H1 (cell line): ENCODE results near the gene MRPL41. TPM values are rescaled to one million over a fixed set of nuclear protein-coding genes. Genes with fewer than 3 reads are reported as not detected.
A peak's percentile ranks its signal among the peaks of the same experiment; 100 is the strongest.

Experiments
- CTCF ChIA-PET: fragments of 300-600 bp; sonication (Branson Sonifier 250); formaldehyde crosslinking; loops from one replicate; lab custom pipeline; 2021; ENCODE audit not compliant: partially characterized antibody; lab: Charles Lee
- POLR2A ChIA-PET: fragments of 300-600 bp; sonication (Branson Sonifier 250); formaldehyde crosslinking; loops from one replicate; lab custom pipeline; 2021; ENCODE audit warnings: inconsistent platforms; ENCODE audit not compliant: partially characterized antibody; lab: Charles Lee
- DNase-seq, 2 experiments: peaks; one replicate each; pipeline versions ENCODE4 v3.0.0 to v3.0.0-alpha.2; 2010 to 2022; ENCODE audit warnings: low spot score in 2 of 2, low read depth in 1 of 2, mixed read lengths in 1 of 2
- FAIRE-seq: peaks from 2 replicates; lab custom pipeline; 2011; peaks lifted over from hg19 to GRCh38; lab: Jason Lieb, UNC
- H2AFZ ChIP-seq: 2 replicates; pipeline ENCODE4 v1.8.1; 2012; ENCODE audit warnings: low read length, inconsistent platforms
- H2AK5ac ChIP-seq: 2 replicates; pipeline ENCODE4 v1.6.1; 2013; ENCODE audit warnings: low read depth, low read length
- H2BK120ac ChIP-seq: replicated peaks from 2 replicates; pipeline ENCODE3; 2013; ENCODE audit warnings: low read depth, low read length, inconsistent platforms
- H2BK12ac ChIP-seq: 2 replicates; pipeline ENCODE4 v1.6.1; 2013; ENCODE audit warnings: low read depth, low read length
- H2BK15ac ChIP-seq: 2 replicates; pipeline ENCODE4 v1.6.1; 2013; ENCODE audit warnings: low read length
- H2BK20ac ChIP-seq: 2 replicates; pipeline ENCODE4 v1.6.1; 2013; ENCODE audit warnings: low read length
- H2BK5ac ChIP-seq: 2 replicates; pipeline ENCODE4 v1.6.1; 2013; ENCODE audit warnings: low read depth, low read length
- H3K14ac ChIP-seq: 2 replicates; pipeline ENCODE4 v1.6.1; 2013; ENCODE audit warnings: inconsistent platforms; ENCODE audit not compliant: insufficient read length
- H3K18ac ChIP-seq: 2 replicates; pipeline ENCODE4 v1.6.1; 2013; ENCODE audit warnings: low read length; ENCODE audit errors: extremely low read depth
- H3K23ac ChIP-seq: 2 replicates; pipeline ENCODE4 v1.6.1; 2013; ENCODE audit warnings: inconsistent platforms; ENCODE audit not compliant: insufficient read length
- H3K23me2 ChIP-seq: 2 replicates; pipeline ENCODE4 v1.6.1; 2013; ENCODE audit warnings: low read depth, low read length
- H3K27ac ChIP-seq: 2 replicates; pipeline ENCODE4 v1.6.1; 2011; ENCODE audit warnings: low read depth, low read length, inconsistent platforms
- H3K27me3 ChIP-seq, 4 experiments: replicated peaks in 1 of 4; 1 replicate in 1 of 4; 2 replicates in 3 of 4; pipeline versions ENCODE4 v1.6.1 to v1.8.1; 2011 to 2013; ENCODE audit warnings: low read length in 3 of 4, mild to moderate bottlenecking in 3 of 4, inconsistent platforms in 2 of 4, mixed read lengths in 2 of 4, moderate library complexity in 1 of 4; ENCODE audit not compliant: control insufficient read depth in 3 of 4, insufficient read depth in 3 of 4; ENCODE audit errors: extremely low read depth in 1 of 4
- H3K36me3 ChIP-seq, 4 experiments: 2 replicates each; pipeline versions ENCODE4 v1.6.1 to v1.8.1; 2011 to 2013; ENCODE audit warnings: mild to moderate bottlenecking in 4 of 4, low read length in 3 of 4, moderate library complexity in 2 of 4, control low read depth in 1 of 4, inconsistent platforms in 1 of 4; ENCODE audit not compliant: insufficient read depth in 4 of 4, control insufficient read depth in 2 of 4
- H3K4ac ChIP-seq: replicated peaks from 2 replicates; pipeline ENCODE3; 2013; ENCODE audit warnings: low read length, low read depth, mixed read lengths, inconsistent platforms; ENCODE audit not compliant: insufficient read length
- H3K4me1 ChIP-seq, 4 experiments: replicated peaks in 1 of 4; 1 replicate in 1 of 4; 2 replicates in 3 of 4; pipeline versions ENCODE4 v1.6.1 to v1.8.1; 2011 to 2013; ENCODE audit warnings: low read length in 3 of 4, inconsistent platforms in 2 of 4, mixed read lengths in 1 of 4; ENCODE audit not compliant: insufficient read depth in 4 of 4, control insufficient read depth in 3 of 4
- H3K4me2 ChIP-seq, 2 experiments: 2 replicates each; pipeline versions ENCODE4 v1.6.1 to v1.8.1; 2011 to 2013; ENCODE audit warnings: low read depth in 2 of 2, low read length in 2 of 2, control low read depth in 1 of 2, inconsistent platforms in 1 of 2, mild to moderate bottlenecking in 1 of 2; ENCODE audit not compliant: insufficient read depth in 1 of 2
- H3K4me3 ChIP-seq, 4 experiments: fragments of 200-600, 300-600 bp in 1 of 4; sonication (generic), shearing (Covaris generic), sonication (Bioruptor Twin) in 1 of 4; 2 replicates each; pipeline versions ENCODE4 v1.5.1 to v1.8.1; 2011 to 2016; ENCODE audit warnings: low read length in 4 of 4, low read depth in 3 of 4, control low read depth in 2 of 4, inconsistent platforms in 2 of 4, mild to moderate bottlenecking in 2 of 4, mixed read lengths in 1 of 4, moderate library complexity in 1 of 4; ENCODE audit not compliant: insufficient read depth in 2 of 4; ENCODE audit errors: extremely low read depth in 1 of 4
- H3K56ac ChIP-seq: replicated peaks from 2 replicates; pipeline ENCODE3; 2013; ENCODE audit warnings: low read depth, mild to moderate bottlenecking, mixed read lengths, low read length, inconsistent platforms; ENCODE audit not compliant: insufficient read length
- H3K79me1 ChIP-seq: 2 replicates; pipeline ENCODE4 v1.6.1; 2013; ENCODE audit warnings: low read depth, low read length, control low read depth
- H3K79me2 ChIP-seq, 2 experiments: 2 replicates each; pipeline versions ENCODE4 v1.6.1 to v1.8.1; 2012 to 2013; ENCODE audit warnings: low read length in 2 of 2, mild to moderate bottlenecking in 2 of 2, inconsistent platforms in 1 of 2; ENCODE audit not compliant: insufficient read depth in 2 of 2, control insufficient read depth in 1 of 2
- H3K9ac ChIP-seq, 4 experiments: replicated peaks in 1 of 4; 1 replicate in 1 of 4; 2 replicates in 3 of 4; pipeline versions ENCODE4 v1.6.1 to v1.8.1; 2011 to 2013; ENCODE audit warnings: low read depth in 3 of 4, low read length in 3 of 4, control low read depth in 2 of 4, mild to moderate bottlenecking in 2 of 4, moderate library complexity in 2 of 4, inconsistent platforms in 1 of 4; ENCODE audit errors: extremely low read depth in 1 of 4
- H3K9me3 ChIP-seq, 2 experiments: 2 replicates each; pipeline versions ENCODE4 v1.6.1 to v1.8.1; 2012 to 2013; ENCODE audit warnings: mild to moderate bottlenecking in 2 of 2, moderate library complexity in 2 of 2, control low read depth in 1 of 2, inconsistent platforms in 1 of 2, low read depth in 1 of 2, low read length in 1 of 2, mixed read lengths in 1 of 2; ENCODE audit not compliant: insufficient read depth in 2 of 2
- H4K20me1 ChIP-seq, 2 experiments: replicated peaks in 1 of 2; 2 replicates each; pipeline versions ENCODE3 to v1.8.1; 2011 to 2013; ENCODE audit warnings: inconsistent platforms in 2 of 2, low read length in 2 of 2, mild to moderate bottlenecking in 1 of 2; ENCODE audit not compliant: insufficient read depth in 2 of 2, control insufficient read depth in 1 of 2
- H4K5ac ChIP-seq: 2 replicates; pipeline ENCODE4 v1.6.1; 2013; ENCODE audit warnings: low read length, low read depth, mixed read lengths, inconsistent platforms; ENCODE audit not compliant: insufficient read length
- H4K8ac ChIP-seq: 2 replicates; pipeline ENCODE4 v1.8.0; 2013; ENCODE audit warnings: mild to moderate bottlenecking, moderate library complexity, low read length, inconsistent platforms; ENCODE audit not compliant: insufficient read depth; ENCODE audit errors: extremely low read depth
- H4K91ac ChIP-seq: replicated peaks from 2 replicates; pipeline ENCODE3; 2013; ENCODE audit warnings: low read length, mixed read lengths, inconsistent platforms; ENCODE audit not compliant: insufficient read length
- FOSL1 ChIP-seq: IDR thresholded peaks from 2 replicates; pipeline ENCODE4 v1.6.1; 2011; ENCODE audit warnings: mild to moderate bottlenecking, low read depth, low read length, moderate library complexity; ENCODE audit not compliant: insufficient read depth
- KDM4A ChIP-seq: IDR thresholded peaks from one replicate; pipeline ENCODE4 v1.7.1; 2012; ENCODE audit warnings: low read depth, mild to moderate bottlenecking, moderate library complexity, low read length, inconsistent platforms; ENCODE audit not compliant: severe bottlenecking
- SIRT6 ChIP-seq: IDR thresholded peaks from one replicate; pipeline ENCODE4 v1.7.1; 2012; ENCODE audit warnings: low read length, inconsistent platforms
- USF2 ChIP-seq: IDR thresholded peaks from 2 replicates; pipeline ENCODE4 v1.6.1; 2011; ENCODE audit warnings: low read length, improper control_type of control experiment
- YY1 ChIP-seq: IDR thresholded peaks from 2 replicates; pipeline ENCODE4 v1.6.1; 2011; ENCODE audit warnings: low read depth, mild to moderate bottlenecking, low read length
- WGBS, 2 experiments: shearing (Covaris generic) in 1 of 2; methylation state at CpG; one replicate each; pipeline versions ENCODE4 v1.1.6 to v1.1.7; 2013 to 2015; ENCODE audit warnings: low lambda C conversion rate in 2 of 2, mixed read lengths in 2 of 2, inconsistent platforms in 1 of 2, low coverage in 1 of 2, missing lambda C conversion rate in 1 of 2; ENCODE audit not compliant: insufficient replicate concordance in 2 of 2, insufficient coverage in 1 of 2, insufficient read length in 1 of 2; ENCODE audit errors: extremely low coverage in 1 of 2, missing lambda C conversion rate in 1 of 2; 5-methylcytosine and 5-hydroxymethylcytosine counted together
- polyA plus RNA-seq, 7 experiments: library from polyadenylated mRNA; depleted of rRNA in 3 of 7; stranded (reverse) in 5 of 7; unstranded in 2 of 7; fragments of >200 nt in 5 of 7; fragments of 200-250 nt in 2 of 7; gene quantifications; 1 replicate in 5 of 7; 2 replicates in 1 of 7; 4 replicates in 1 of 7; pipeline versions ENCODE4 v1.2.1 to v1.2.3, GENCODE V29; 2011 to 2013; ENCODE audit warnings: missing spikeins in 2 of 7, mixed read lengths in 2 of 7
- total RNA-seq: library from RNA; stranded (reverse); fragmentation: NEBNext Ultra II Directional; extraction: Animal tissue kit (Norgen Biotek cat#: 25700); gene quantifications from 2 replicates; pipeline ENCODE4 v1.2.1, GENCODE V29; 2021

MRPL41 gene
- total and polyA plus RNA-seq, 2 of the 8 experiments (the other 6 are each of a cell fraction or from before 2014, with no cell fraction given), result 47.2 to 58.1 TPM

- Histone ChIP-seq H2BK12ac (0 out of 2 replicates have a peak overlapping the region, but pooled peaks have one; percentile 39), H3K18ac (peak overlapping the region; percentile 32; the same call in 1 of the 2 replicates), H2BK120ac (no peak overlapping the region), H2AK5ac (no peak overlapping the region), H3K23ac (no peak overlapping the region), H3K4me3 (no peak overlapping the region), H3K23me2 (peaks cover 3% of the 10 kb centered on the region; the same call in 1 of the 2 replicates), H3K27ac (no peak overlapping the region), H3K4ac (no peak overlapping the region), H4K5ac (no peak overlapping the region), H3K4me2 (peak overlapping the region in 1 of 2 experiments; percentile 23; a peak in 1 of 4 replicates), H3K14ac (no peak overlapping the region), H3K4me1 (peaks cover 0 to 23% (median 7%) of the 10 kb centered on the region in 4 experiments; a peak in 6 of 7 replicates), H3K79me1 (peaks cover 28% of the 10 kb centered on the region), H2BK20ac (no peak overlapping the region), H4K8ac (peak overlapping the region; percentile 35; the same call in 1 of the 2 replicates), H2AFZ (no peak overlapping the region), H4K20me1 (peaks cover 16 to 43% of the 10 kb centered on the region in 2 experiments), H3K56ac (no peak overlapping the region), H3K27me3 (no peaks in the 10 kb centered on the region), H3K9me3 (no peaks in the 10 kb centered on the region), H3K36me3 (peaks cover 14 to 49% (median 30%) of the 10 kb centered on the region in 4 experiments), H2BK15ac (no peak overlapping the region), H3K79me2 (peaks cover 12 to 27% of the 10 kb centered on the region in 2 experiments), H2BK5ac (no peak overlapping the region), H3K9ac (no peak overlapping the region), H4K91ac (no peak overlapping the region)
- POLR2A ChIA-PET, result interaction anchor here (0.7 to 4.6 kb wide), 10 partner anchors 10 to 157 kb away, joined by 3 to 45 read pairs (median 4); partner anchors contain the start of genes ARRDC1, EHMT1, EXD3 and NOXA1
- DNase-seq (no peak), FAIRE-seq (no peak)
- CTCF ChIA-PET, result interaction anchor here (1.0 to 5.9 kb wide), 13 partner anchors 8 to 170 kb away, joined by 3 to 46 read pairs (median 6); partner anchors contain the start of genes EHMT1, MRPL41 and ZMYND19
- no peak for TF ChIP-seq KDM4A
- no peak for TF ChIP-seq USF2
- TF ChIP-seq SIRT6, result no peak
- no peak for TF ChIP-seq YY1
- no peak for TF ChIP-seq FOSL1
- WGBS, 2 experiments, result 86% methylated on average over 22 of the region's 23 CpGs; no CpG with 5 or more reads in 1 of the 2 experiments
Measured at GRCh38 chr9:137580209-137580953, 28.7 kb downstream of the MRPL41 start.
